ENCODE measurements around the gene MTCL1.

The MTCL1 gene

GRCh38 chr18:8809514-8809913 lies 104.2 kb downstream of the MTCL1 start:
- DNase-seq (ENCODE audit: low read depth, low spot score) = no peak

GRCh38 chr18:8810157-8810556 lies 104.8 kb downstream of the MTCL1 start:
- DNase-seq (ENCODE audit: low read depth, low spot score) = no peak

GRCh38 chr18:8811115-8811514 lies 105.8 kb downstream of the MTCL1 start:
- DNase-seq (ENCODE audit: low read depth, low spot score) = no peak

DNA sequence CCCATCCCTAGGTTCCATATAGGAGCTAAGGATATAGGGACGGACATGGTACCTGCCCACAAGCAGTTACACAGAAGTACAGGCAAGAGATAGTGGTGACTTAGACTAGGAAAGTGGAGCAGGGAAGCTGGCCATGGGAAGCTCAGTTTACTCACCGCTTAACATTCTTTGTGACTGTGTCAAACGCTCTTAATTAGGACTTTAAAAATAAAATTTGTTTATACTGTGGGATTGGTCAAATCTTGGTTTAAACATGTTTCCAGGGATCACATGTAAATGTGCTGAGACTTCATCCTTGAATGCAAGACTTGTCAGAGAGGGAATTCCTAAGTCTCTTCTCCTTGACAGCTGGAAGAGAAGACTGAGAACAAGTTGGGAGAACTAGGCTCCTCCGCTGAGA lies 107.3 kb downstream of the MTCL1 start:
- no peak for DNase-seq (ENCODE audit: low read depth, low spot score)

- DNase-seq (ENCODE audit: low read depth, low spot score) = no peak
These were observed 108.3 kb downstream of the MTCL1 start for GRCh38 chr18:8813611-8814010.

GRCh38 chr18:8814206-8814605 lies 108.8 kb downstream of the MTCL1 start:
- DNase-seq (ENCODE audit: low read depth, low spot score) = no peak

GRCh38 chr18:8816220-8816619 lies 110.9 kb downstream of the MTCL1 start:
- DNase-seq (ENCODE audit: low read depth, low spot score) = no peak

- no peak for DNase-seq (ENCODE audit: low read depth, low spot score)
These were observed 111.5 kb downstream of the MTCL1 start for GRCh38 chr18:8816816-8817215.

DNA sequence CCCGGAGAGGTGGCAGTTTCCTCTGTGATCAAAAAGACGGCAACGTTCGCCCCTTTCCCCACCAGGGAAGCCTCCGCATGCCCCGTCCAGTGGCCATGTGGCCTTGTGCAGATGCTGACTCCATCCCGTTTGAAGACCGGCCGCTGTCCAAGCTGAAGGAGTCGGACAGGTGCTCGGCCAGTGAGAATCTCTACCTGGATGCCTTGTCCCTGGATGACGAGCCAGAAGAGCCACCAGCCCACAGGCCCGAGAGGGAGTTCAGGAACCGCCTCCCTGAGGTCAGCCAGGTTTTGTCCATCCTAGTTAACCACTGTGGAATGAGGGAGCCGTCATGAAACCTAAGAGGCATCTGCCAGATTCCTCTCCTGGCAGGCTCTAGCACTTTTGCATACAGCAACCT lies 113.6 kb downstream of the MTCL1 start:
- no peak for DNase-seq (ENCODE audit: low read depth, low spot score)

GRCh38 chr18:8820396-8821082 lies 115.2 kb downstream of the MTCL1 start:
- no peak for DNase-seq (ENCODE audit: low read depth, low spot score)

DNA sequence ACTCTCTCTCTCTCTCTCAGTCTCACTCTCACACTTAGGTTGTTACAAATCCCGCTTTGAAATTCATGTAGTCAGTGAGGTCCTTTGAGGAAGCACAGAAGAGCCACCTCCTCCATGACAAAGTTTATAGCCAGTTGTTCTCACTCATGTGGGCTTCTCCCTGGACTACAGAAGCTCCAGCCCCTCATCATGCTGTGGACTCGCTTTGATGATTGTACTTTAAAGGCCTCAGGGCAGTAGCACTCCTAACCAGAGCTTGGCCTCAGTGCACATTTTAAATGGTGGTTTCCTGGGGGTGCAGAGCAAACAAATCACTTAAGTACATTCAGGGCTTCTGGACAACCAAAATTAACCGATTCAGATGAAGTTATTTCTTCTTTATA lies 115.7 kb downstream of the MTCL1 start:
- DNase-seq (ENCODE audit: low read depth, low spot score) = no peak

GRCh38 chr18:8821531-8821930 lies 116.2 kb downstream of the MTCL1 start:
- no peak for DNase-seq (ENCODE audit: low read depth, low spot score)

- no peak for DNase-seq (ENCODE audit: low read depth, low spot score)
These were observed 117.3 kb downstream of the MTCL1 start for GRCh38 chr18:8822643-8823042.

- no peak for DNase-seq (ENCODE audit: low read depth, low spot score)
These were observed 118.2 kb downstream of the MTCL1 start for GRCh38 chr18:8823530-8823929.

- DNase-seq (ENCODE audit: low read depth, low spot score) = no peak
These were observed 119.5 kb downstream of the MTCL1 start for GRCh38 chr18:8824846-8825245.

DNA sequence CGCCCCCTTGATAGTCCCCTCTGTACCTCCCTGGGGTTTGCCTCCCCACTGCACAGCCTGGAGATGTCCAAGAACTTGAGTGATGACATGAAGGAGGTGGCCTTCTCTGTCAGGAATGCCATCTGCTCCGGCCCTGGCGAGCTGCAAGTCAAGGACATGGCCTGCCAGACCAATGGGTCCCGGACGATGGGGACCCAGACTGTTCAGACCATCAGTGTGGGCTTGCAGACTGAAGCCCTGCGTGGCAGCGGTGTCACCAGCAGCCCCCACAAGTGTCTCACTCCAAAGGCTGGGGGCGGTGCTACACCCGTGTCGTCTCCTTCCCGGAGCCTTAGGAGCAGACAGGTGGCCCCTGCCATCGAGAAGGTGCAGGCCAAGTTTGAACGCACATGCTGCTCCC lies 119.9 kb downstream of the MTCL1 start:
- no peak for DNase-seq (ENCODE audit: low read depth, low spot score)

GRCh38 chr18:8825729-8826375 lies 120.5 kb downstream of the MTCL1 start:
- DNase-seq (ENCODE audit: low read depth, low spot score) = no peak

DNA sequence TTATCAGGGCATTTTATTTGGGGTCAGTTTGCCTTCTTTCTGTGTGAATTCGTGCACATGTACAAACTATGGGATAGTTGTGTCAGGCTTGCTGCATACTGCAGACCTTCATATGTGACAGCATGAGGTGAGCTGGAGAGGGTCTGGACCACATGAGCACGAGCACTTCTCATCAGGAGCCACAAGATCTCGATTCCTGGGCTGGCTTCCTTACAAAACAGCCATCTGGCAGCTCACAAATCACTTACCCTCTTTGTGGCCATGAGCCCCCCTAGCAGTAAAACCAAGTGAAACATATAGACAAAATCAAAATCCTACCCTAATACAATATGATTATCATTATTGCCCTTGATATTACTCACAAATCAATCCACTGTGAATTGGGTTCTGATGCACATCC lies 121.2 kb downstream of the MTCL1 start:
- DNase-seq (ENCODE audit: low read depth, low spot score) = no peak

DNA sequence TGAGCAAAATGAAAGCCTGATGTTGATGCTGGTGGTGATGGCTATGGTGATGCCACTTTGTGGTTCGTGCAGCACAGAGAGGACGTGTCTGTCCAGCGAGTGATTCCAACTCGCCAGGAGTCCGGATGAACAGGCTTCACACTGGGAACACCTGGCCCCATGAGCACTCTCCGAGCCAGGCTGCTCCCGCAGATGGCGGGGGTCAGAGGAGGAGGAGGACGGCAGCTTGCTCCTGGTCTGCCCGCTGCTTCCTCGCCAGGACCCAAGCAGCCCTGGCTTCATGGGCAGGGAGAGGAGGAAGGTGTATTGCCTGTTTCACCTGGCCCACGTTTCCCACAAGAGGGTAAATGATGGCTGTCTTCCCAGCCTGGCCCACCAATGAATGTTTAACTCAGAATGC lies 121.6 kb downstream of the MTCL1 start:
- DNase-seq (ENCODE audit: low read depth, low spot score) = no peak

GRCh38 chr18:8828300-8828699 lies 122.9 kb downstream of the MTCL1 start:
- DNase-seq (ENCODE audit: low read depth, low spot score) = no peak

GRCh38 chr18:8828798-8829197 lies 123.4 kb downstream of the MTCL1 start:
- no peak for DNase-seq (ENCODE audit: low read depth, low spot score)

DNA sequence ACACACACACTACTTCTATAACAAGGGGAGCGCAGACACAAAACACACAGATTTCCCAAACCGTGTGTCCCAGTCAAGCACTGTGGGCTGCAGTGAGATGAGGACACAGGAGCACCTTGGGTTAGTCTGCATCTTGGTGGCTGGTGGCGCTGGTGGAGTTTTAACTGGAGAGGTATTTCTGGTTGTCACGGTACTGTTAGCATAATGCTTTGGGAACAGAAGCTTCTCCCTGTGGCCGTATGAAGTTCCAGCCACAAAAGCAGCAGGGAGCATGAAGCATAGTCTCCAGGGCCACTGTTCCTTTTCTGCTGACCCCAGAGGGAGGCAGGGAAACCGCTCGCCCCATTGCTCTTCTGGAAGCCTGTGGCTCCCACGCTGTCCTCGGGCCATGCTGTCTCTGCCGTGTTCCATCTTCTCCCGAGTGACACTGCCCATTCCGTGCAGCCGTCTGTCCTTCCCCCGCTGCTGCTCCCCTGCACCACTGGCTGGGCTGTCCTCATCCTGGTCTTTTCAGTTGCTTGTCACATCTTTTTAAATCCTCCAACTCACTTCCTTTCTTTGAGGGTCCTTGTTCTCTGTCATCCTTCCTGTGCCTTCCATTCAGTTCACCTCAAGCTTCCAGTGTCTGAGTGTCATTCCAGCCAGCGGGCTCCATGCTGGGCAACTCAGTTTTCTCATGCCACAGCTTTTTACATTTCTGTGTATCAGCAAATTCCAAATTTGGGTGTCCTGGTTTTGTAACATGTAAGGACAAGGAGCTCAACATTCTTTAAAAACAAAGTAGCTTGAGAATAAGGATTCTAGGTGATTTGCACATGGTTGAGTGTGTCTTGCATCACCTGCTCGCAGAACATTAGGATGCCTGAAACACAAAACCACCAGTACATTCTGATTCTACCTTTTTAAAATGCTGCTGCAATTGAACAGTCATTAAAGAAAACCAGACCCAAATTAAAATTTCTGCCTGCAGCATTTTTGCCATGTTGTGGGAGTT lies 125.0 kb downstream of the MTCL1 start:
- no peak for DNase-seq (ENCODE audit: low read depth, low spot score)

All from activated naive CD8-positive, alpha-beta T cell treated with anti-CD3 and anti-CD28 coated beads, Interleukin-2, amount 50 U/mL, for 16 hours (primary cell).